Endothelial cell of umbilical vein (primary cell): ENCODE data around the gene SGF29. TPM values are rescaled to one million over a fixed set of nuclear protein-coding genes. Genes with fewer than 3 reads are reported as not detected.

Experiments
- BruUV-seq: library from RNA; stranded (reverse); fragments of 400-500 nt; replicated peaks from 2 replicates; lab custom pipeline; 2021; lab: Mats Ljungman, UMichigan
- CTCF ChIA-PET: fragments of 300-600, 350-600 bp; sonication (Branson Sonifier 250); formaldehyde crosslinking; loops from one replicate; lab custom pipeline; 2021; ENCODE audit warnings: antibody characterized with exemption, inconsistent platforms; lab: Charles Lee
- POLR2A ChIA-PET: fragments of 300-600, 350-600 bp; sonication (Branson Sonifier 250); formaldehyde crosslinking; loops from one replicate; lab custom pipeline; 2021; ENCODE audit warnings: antibody characterized with exemption, inconsistent platforms; lab: Charles Lee
- DNase-seq: peaks from one replicate; pipeline ENCODE4 v3.0.0-alpha.2; 2011; ENCODE audit warnings: low read depth, low spot score
- FAIRE-seq: peaks from 2 replicates; lab custom pipeline; 2011; peaks lifted over from hg19 to GRCh38; lab: Jason Lieb, UNC
- H2AFZ ChIP-seq: 2 replicates; pipeline ENCODE4 v1.6.0; 2012; ENCODE audit warnings: low read depth, low read length, control low read depth, inconsistent platforms
- H3K27ac ChIP-seq: 2 replicates; pipeline ENCODE4 v1.5.1; 2011; ENCODE audit warnings: low read depth, mild to moderate bottlenecking, control low read depth, low read length, moderate library complexity; ENCODE audit not compliant: insufficient read depth
- H3K27me3 ChIP-seq, 2 experiments: 2 replicates each; pipeline versions ENCODE4 v1.6.0 to v1.6.1; 2011; ENCODE audit warnings: low read length in 2 of 2, mixed read lengths in 1 of 2; ENCODE audit not compliant: control insufficient read depth in 2 of 2, insufficient read depth in 2 of 2
- H3K36me3 ChIP-seq, 2 experiments: 2 replicates in 1 of 2; 3 replicates in 1 of 2; pipeline ENCODE4 v1.5.1; 2011; ENCODE audit warnings: low read length in 2 of 2, mild to moderate bottlenecking in 1 of 2, moderate library complexity in 1 of 2; ENCODE audit not compliant: control insufficient read depth in 2 of 2, insufficient read depth in 2 of 2; ENCODE audit errors: extremely low read depth in 1 of 2
- H3K4me1 ChIP-seq: 3 replicates; pipeline ENCODE4 v1.5.1; 2011; ENCODE audit warnings: mild to moderate bottlenecking, low read length; ENCODE audit not compliant: control insufficient read depth, insufficient read depth; ENCODE audit errors: extremely low read depth
- H3K4me2 ChIP-seq: 2 replicates; pipeline ENCODE4 v1.6.1; 2011; ENCODE audit warnings: low read length, control low read depth, mixed read lengths; ENCODE audit not compliant: insufficient read depth
- H3K4me3 ChIP-seq, 3 experiments: fragments of 200-600 bp in 1 of 3; sonication (generic), shearing (Covaris generic) in 1 of 3; replicated peaks in 1 of 3; 2 replicates each; pipeline ENCODE4 v1.5.1; 2011 to 2016; ENCODE audit warnings: control low read depth in 3 of 3, low read length in 3 of 3, mild to moderate bottlenecking in 2 of 3, inconsistent platforms in 1 of 3, low read depth in 1 of 3, moderate library complexity in 1 of 3; ENCODE audit not compliant: insufficient read depth in 1 of 3
- H3K79me2 ChIP-seq: 2 replicates; pipeline ENCODE4 v1.6.0; 2012; ENCODE audit warnings: low read length, inconsistent platforms; ENCODE audit not compliant: control insufficient read depth, insufficient read depth
- H3K9ac ChIP-seq: replicated peaks from 2 replicates; pipeline ENCODE3; 2011; ENCODE audit warnings: low read length, control low read depth; ENCODE audit not compliant: insufficient read depth; ENCODE audit errors: extremely low read depth
- H3K9me1 ChIP-seq: replicated peaks from 3 replicates; pipeline ENCODE4 v1.6.0; 2011; ENCODE audit warnings: mild to moderate bottlenecking, low read length; ENCODE audit not compliant: control insufficient read depth, insufficient read depth; ENCODE audit errors: extremely low read depth
- H3K9me3 ChIP-seq: replicated peaks from 2 replicates; pipeline ENCODE4 v1.5.1; 2012; ENCODE audit warnings: low read length, inconsistent platforms; ENCODE audit not compliant: control insufficient read depth, insufficient read depth
- H4K20me1 ChIP-seq: replicated peaks from 2 replicates; pipeline ENCODE3; 2011; ENCODE audit warnings: mild to moderate bottlenecking, low read length; ENCODE audit not compliant: control insufficient read depth, insufficient read depth; ENCODE audit errors: extremely low read depth
- EZH2 ChIP-seq: IDR thresholded peaks from 2 replicates; pipeline ENCODE4 v1.6.1; 2012; ENCODE audit warnings: borderline replicate concordance, low read depth, mild to moderate bottlenecking, moderate library complexity, low read length, inconsistent platforms; ENCODE audit not compliant: severe bottlenecking
- FOS ChIP-seq: IDR thresholded peaks from 2 replicates; pipeline ENCODE4 v1.6.1; 2011; ENCODE audit warnings: mild to moderate bottlenecking, low read length, moderate library complexity, borderline replicate concordance; ENCODE audit not compliant: insufficient read depth
- GATA2 ChIP-seq: IDR thresholded peaks from 2 replicates; pipeline ENCODE4 v1.7.0; 2011; ENCODE audit warnings: low read depth, mild to moderate bottlenecking, moderate library complexity, mixed read lengths, low read length; ENCODE audit not compliant: insufficient read length, insufficient read depth
- POLR2A ChIP-seq: IDR thresholded peaks from 2 replicates; pipeline ENCODE4 v1.6.1; 2012; ENCODE audit warnings: low read depth, mild to moderate bottlenecking, control low read depth, low read length
- POLR2AphosphoS5 ChIP-seq: IDR thresholded peaks from 2 replicates; pipeline ENCODE4 v1.6.1; 2012; ENCODE audit warnings: low read depth, mild to moderate bottlenecking, control low read depth, low read length, moderate library complexity; ENCODE audit not compliant: insufficient read depth
- dilution Hi-C: fragments of 300-500 bp; cut with MboI; formaldehyde crosslinking; loops from one replicate; pipeline ENCODE4 v1.15.0; 2019; ENCODE audit warnings: low sequenced_read_pairs; ENCODE audit not compliant: extremely low pct_ligation_motif_present
- intact Hi-C: fragments of 100-400 bp; cut with micrococcal nuclease; formaldehyde crosslinking; loops from one replicate; pipeline ENCODE4 v1.10.0; 2022
- polyA plus RNA-seq, 4 experiments: library from polyadenylated mRNA; depleted of rRNA in 3 of 4; stranded (reverse) in 3 of 4; unstranded in 1 of 4; fragments of >200 nt; gene quantifications; 2 replicates each; pipeline versions ENCODE4 v1.2.1 to v1.2.3, GENCODE V29; 2011 to 2012; ENCODE audit warnings: missing spikeins in 1 of 4
- total RNA-seq: library from RNA; stranded (reverse); gene quantifications from 2 replicates; pipeline ENCODE4 v1.2.3, GENCODE V29; 2021
- TF ChIP-seq, protein P1 (sequence below): IDR thresholded peaks from 2 replicates; pipeline ENCODE4 v1.6.1; 2011; ENCODE audit not compliant: insufficient read depth, insufficient read length
- TF ChIP-seq, protein P2 (sequence below), 2 donors: IDR thresholded peaks; 1 replicate in 1 of 2; 2 replicates in 1 of 2; pipeline ENCODE4 v1.5.1; 2011; ENCODE audit warnings: low read length in 2 of 2, mild to moderate bottlenecking in 2 of 2, moderate library complexity in 2 of 2, control low read depth in 1 of 2, inconsistent platforms in 1 of 2, low read depth in 1 of 2; ENCODE audit not compliant: insufficient read depth in 1 of 2; ENCODE audit errors: extremely low read depth in 1 of 2

Gene SGF29
- total and polyA plus RNA-seq, 2 donors (not counting 3 experiments of a cell fraction or from before 2014, with no cell fraction given) = 3.4 to 12.0 TPM

DNA sequence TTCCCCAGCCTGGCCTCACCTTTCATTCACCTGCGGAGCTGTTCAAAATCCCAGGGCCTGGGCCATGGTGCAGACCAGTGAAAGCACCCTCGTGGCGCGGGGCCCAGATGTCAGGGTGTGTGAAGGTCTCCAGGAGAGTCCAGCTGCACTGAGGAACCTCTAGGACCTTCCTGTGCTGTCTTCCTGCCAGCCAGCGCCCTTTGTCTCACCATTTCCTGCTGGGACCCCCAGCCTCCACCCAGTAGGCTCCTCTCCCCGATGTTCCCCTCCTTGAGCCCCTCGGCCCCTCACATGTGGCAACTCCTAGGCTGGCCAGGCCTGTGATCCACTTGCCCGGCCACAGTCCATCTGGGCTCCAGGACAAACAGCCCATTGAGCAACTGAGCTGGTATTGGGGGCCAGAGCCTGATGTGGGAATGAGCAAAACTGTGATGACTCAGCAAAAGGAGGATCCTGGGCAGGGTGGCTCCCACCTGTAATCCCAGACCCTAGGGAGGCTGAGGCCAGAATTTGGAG, 42.5 kb downstream of the SGF29 start:
- no peak for FAIRE-seq
- intact Hi-C loops = no loop called here

More for the DNA sequence above, 42.5 kb downstream of the SGF29 start:
- H3K27me3 ChIP-seq = no peaks in the 10 kb centered on the region
- ChIA-PET POLR2A (no interaction called here), CTCF (no interaction called here)
- H3K4me1 ChIP-seq = no peaks in the 10 kb centered on the region
- no peaks in the 10 kb centered on the region for H3K79me2 ChIP-seq
- no peak overlapping the region for H3K4me2 ChIP-seq
- peaks cover 0 to 3% of the 10 kb centered on the region in 2 experiments for H3K36me3 ChIP-seq
- no peak overlapping the region for H3K9ac ChIP-seq
- dilution Hi-C loops = no loop called here
- H3K9me1 ChIP-seq = no peaks in the 10 kb centered on the region
- no peak for DNase-seq
- H2AFZ ChIP-seq = no peak overlapping the region
- no peaks in the 10 kb centered on the region for H3K9me3 ChIP-seq
- BruUV-seq = no TSS peak
- no peak overlapping the region for H3K27ac ChIP-seq
- H3K4me3 ChIP-seq = no peak overlapping the region
- no peak for TF ChIP-seq GATA2
- TF ChIP-seq, protein P1, sequence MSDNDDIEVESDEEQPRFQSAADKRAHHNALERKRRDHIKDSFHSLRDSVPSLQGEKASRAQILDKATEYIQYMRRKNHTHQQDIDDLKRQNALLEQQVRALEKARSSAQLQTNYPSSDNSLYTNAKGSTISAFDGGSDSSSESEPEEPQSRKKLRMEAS = no peak
- no peak for TF ChIP-seq FOS
- TF ChIP-seq, protein P2, sequence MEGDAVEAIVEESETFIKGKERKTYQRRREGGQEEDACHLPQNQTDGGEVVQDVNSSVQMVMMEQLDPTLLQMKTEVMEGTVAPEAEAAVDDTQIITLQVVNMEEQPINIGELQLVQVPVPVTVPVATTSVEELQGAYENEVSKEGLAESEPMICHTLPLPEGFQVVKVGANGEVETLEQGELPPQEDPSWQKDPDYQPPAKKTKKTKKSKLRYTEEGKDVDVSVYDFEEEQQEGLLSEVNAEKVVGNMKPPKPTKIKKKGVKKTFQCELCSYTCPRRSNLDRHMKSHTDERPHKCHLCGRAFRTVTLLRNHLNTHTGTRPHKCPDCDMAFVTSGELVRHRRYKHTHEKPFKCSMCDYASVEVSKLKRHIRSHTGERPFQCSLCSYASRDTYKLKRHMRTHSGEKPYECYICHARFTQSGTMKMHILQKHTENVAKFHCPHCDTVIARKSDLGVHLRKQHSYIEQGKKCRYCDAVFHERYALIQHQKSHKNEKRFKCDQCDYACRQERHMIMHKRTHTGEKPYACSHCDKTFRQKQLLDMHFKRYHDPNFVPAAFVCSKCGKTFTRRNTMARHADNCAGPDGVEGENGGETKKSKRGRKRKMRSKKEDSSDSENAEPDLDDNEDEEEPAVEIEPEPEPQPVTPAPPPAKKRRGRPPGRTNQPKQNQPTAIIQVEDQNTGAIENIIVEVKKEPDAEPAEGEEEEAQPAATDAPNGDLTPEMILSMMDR (IDR thresholded peaks at IDR 0.05; ENCODE audit: extremely low read depth in 1 of 2, insufficient read depth in 1 of 2, low read depth in 1 of 2, low read length in 2 of 2) = no peak
- no peak for TF ChIP-seq POLR2A
- TF ChIP-seq POLR2AphosphoS5 = no peak
- no peak for TF ChIP-seq EZH2
- H4K20me1 ChIP-seq = no peaks in the 10 kb centered on the region
